HEK293 (cell line): ENCODE data around the gene ITPR3.

Experiments
- CTCF ChIA-PET: fragments of 350-600 bp; formaldehyde crosslinking; extraction: SDS; loops from one replicate; lab custom pipeline; 2021; ENCODE audit warnings: antibody characterized with exemption; lab: Yijun Ruan, JAX
- POLR2A ChIA-PET: fragments of 300-600 bp; formaldehyde crosslinking; extraction: SDS; loops from one replicate; lab custom pipeline; 2020; ENCODE audit warnings: antibody characterized with exemption, inconsistent platforms; lab: Yijun Ruan, JAX
- H3K27ac ChIP-seq: fragments of 200-500 bp; sonication (Bioruptor generic); 2 replicates; pipeline ENCODE4 v1.5.1; 2014; ENCODE audit warnings: low read depth, low read length, control low read depth, inconsistent platforms; ENCODE audit errors: extremely low read depth
- H3K36me3 ChIP-seq, 2 experiments: fragments of 200-500 bp in 1 of 2; sonication (Bioruptor generic) in 1 of 2; 1 replicate in 1 of 2; 2 replicates in 1 of 2; pipeline ENCODE4 v1.5.1; 2014 to 2017; ENCODE audit warnings: inconsistent platforms in 2 of 2, low read length in 2 of 2; ENCODE audit not compliant: control insufficient read depth in 2 of 2, insufficient read depth in 1 of 2
- H3K4me1 ChIP-seq: fragments of 200-500 bp; sonication (Bioruptor generic); 2 replicates; pipeline ENCODE4 v1.5.1; 2014; ENCODE audit warnings: mild to moderate bottlenecking, low read length, inconsistent platforms; ENCODE audit not compliant: control insufficient read depth, insufficient read depth
- H3K4me3 ChIP-seq: 2 replicates; pipeline ENCODE4 v1.5.1; 2011; ENCODE audit warnings: low read depth, mild to moderate bottlenecking, control low read depth, low read length, moderate library complexity
- H3K9me3 ChIP-seq: fragments of 200-500 bp; sonication (Bioruptor generic); 2 replicates; pipeline ENCODE4 v1.5.1; 2014; ENCODE audit warnings: low read depth, low read length, inconsistent platforms; ENCODE audit not compliant: control insufficient read depth, insufficient read depth
- GLI4 ChIP-seq: fragments of 450-650 bp; formaldehyde crosslinking; IDR thresholded peaks from 2 replicates; pipeline ENCODE4 v1.5.1; 2016; ENCODE audit warnings: missing biosample characterization, missing genetic modification characterization
- KLF16 ChIP-seq: fragments of 450-650 bp; formaldehyde crosslinking; IDR thresholded peaks from 2 replicates; pipeline ENCODE4 v1.5.1; 2017; ENCODE audit warnings: missing biosample characterization, missing genetic modification characterization
- PRDM2 ChIP-seq: fragments of 450-650 bp; formaldehyde crosslinking; IDR thresholded peaks from 2 replicates; pipeline ENCODE4 v1.5.1; 2016; ENCODE audit warnings: missing biosample characterization, missing genetic modification characterization, borderline replicate concordance
- YY1 ChIP-seq: fragments of 450-650 bp; formaldehyde crosslinking; IDR thresholded peaks from 2 replicates; pipeline ENCODE4 v1.5.1; 2018; ENCODE audit warnings: missing biosample characterization, missing genetic modification characterization
- ZBTB1 ChIP-seq: fragments of 450-650 bp; formaldehyde crosslinking; IDR thresholded peaks from 2 replicates; pipeline ENCODE4 v1.5.1; 2016; ENCODE audit warnings: missing biosample characterization, missing genetic modification characterization
- ZBTB11 ChIP-seq: fragments of 450-650 bp; formaldehyde crosslinking; conservative IDR thresholded peaks from 2 replicates; pipeline ENCODE4 v1.5.1; 2016; ENCODE audit warnings: low read depth, missing biosample characterization, missing genetic modification characterization
- ZNF132 ChIP-seq: fragments of 450-650 bp; formaldehyde crosslinking; IDR thresholded peaks from 2 replicates; pipeline ENCODE4 v1.5.1; 2017; ENCODE audit warnings: missing biosample characterization, missing genetic modification characterization, borderline replicate concordance
- ZNF133 ChIP-seq: fragments of 450-650 bp; formaldehyde crosslinking; IDR thresholded peaks from 2 replicates; pipeline ENCODE4 v1.5.1; 2016; ENCODE audit warnings: missing biosample characterization, missing genetic modification characterization
- ZNF24 ChIP-seq: fragments of 450-650 bp; formaldehyde crosslinking; IDR thresholded peaks from 2 replicates; pipeline ENCODE4 v1.5.1; 2016; ENCODE audit warnings: missing biosample characterization, missing genetic modification characterization
- ZNF488 ChIP-seq: fragments of 450-650 bp; formaldehyde crosslinking; IDR thresholded peaks from 2 replicates; pipeline ENCODE4 v1.5.1; 2016; ENCODE audit warnings: missing biosample characterization, missing genetic modification characterization
- ZNF501 ChIP-seq: fragments of 450-650 bp; formaldehyde crosslinking; IDR thresholded peaks from 2 replicates; pipeline ENCODE4 v1.5.1; 2016; ENCODE audit warnings: missing biosample characterization, missing genetic modification characterization
- ZNF621 ChIP-seq: fragments of 450-650 bp; formaldehyde crosslinking; IDR thresholded peaks from 2 replicates; pipeline ENCODE4 v1.5.1; 2017; ENCODE audit warnings: missing biosample characterization, missing genetic modification characterization
- ZNF626 ChIP-seq: fragments of 450-650 bp; sonication (Bioruptor Pico); formaldehyde crosslinking; IDR thresholded peaks from 2 replicates; pipeline ENCODE4 v1.5.1; 2018; ENCODE audit warnings: missing biosample characterization, missing genetic modification characterization, inconsistent platforms
- ZNF660 ChIP-seq: fragments of 450-650 bp; IDR thresholded peaks from 2 replicates; pipeline ENCODE4 v1.5.1; 2018; ENCODE audit warnings: missing biosample characterization, mild to moderate bottlenecking, missing genetic modification characterization
- ZNF677 ChIP-seq: fragments of 450-650 bp; IDR thresholded peaks from 2 replicates; pipeline ENCODE4 v1.5.0; 2018; ENCODE audit warnings: missing biosample characterization, mild to moderate bottlenecking, missing genetic modification characterization, moderate library complexity
- ZNF701 ChIP-seq: fragments of 450-650 bp; formaldehyde crosslinking; IDR thresholded peaks from 2 replicates; pipeline ENCODE4 v1.5.1; 2016; ENCODE audit warnings: missing biosample characterization, missing genetic modification characterization
- ZSCAN23 ChIP-seq: fragments of 450-650 bp; formaldehyde crosslinking; IDR thresholded peaks from 2 replicates; pipeline ENCODE4 v1.5.1; 2016; ENCODE audit warnings: missing biosample characterization, missing genetic modification characterization

Gene ITPR3

GRCh38 chr6:33622456-33623431, 1.6 kb downstream of the ITPR3 start (continued):
- no peak for TF ChIP-seq ZBTB11 (tag by site-specific recombination)
- no peak for TF ChIP-seq YY1 (tag by site-specific recombination)
- no peak for TF ChIP-seq ZNF501
- no peak for TF ChIP-seq ZNF701 (tag by site-specific recombination)
- TF ChIP-seq ZSCAN23: no peak
- TF ChIP-seq ZNF677 (tag by site-specific recombination): no peak
- TF ChIP-seq ZBTB1: no peak
- TF ChIP-seq KLF16: no peak
- TF ChIP-seq ZNF24 (tag by site-specific recombination): no peak
- no peak for TF ChIP-seq PRDM2 (tag by site-specific recombination)
- no peak for TF ChIP-seq ZNF132 (tag by site-specific recombination)
- no peak for TF ChIP-seq GLI4 (tag by site-specific recombination)

- CTCF ChIA-PET: interaction anchor here (2.4 to 3.1 kb wide), 2 partner anchors 8 to 77 kb away, joined by 9 to 22 read pairs; no protein-coding TSS in a partner anchor
- Histone ChIP-seq H3K36me3 (peaks cover 0 to 3% of the 10 kb centered on the region in 2 experiments; a peak in 2 of 3 replicates), H3K27ac (no peak overlapping the region), H3K4me1 (peaks cover 10% of the 10 kb centered on the region), H3K4me3 (no peak overlapping the region), H3K9me3 (no peaks in the 10 kb centered on the region)
- POLR2A ChIA-PET: interaction anchor here (4.2 kb wide), 1 partner anchor 9 kb away, joined by 19 read pairs; no protein-coding TSS in a partner anchor
- TF ChIP-seq ZNF660 (tag by site-specific recombination) (0 out of 2 replicates have a peak, but pooled peaks have one; percentile 40), ZNF133 (tag by site-specific recombination) (no peak), ZNF621 (tag by site-specific recombination) (no peak), ZNF626 (tag by site-specific recombination) (no peak), ZNF488 (no peak)
These were observed 2.8 kb downstream of the ITPR3 start for GRCh38 chr6:33623895-33624381.
